ENCODE data around the gene MXRA5. TPM values are rescaled to one million over a fixed set of nuclear protein-coding genes. Genes with fewer than 3 reads are reported as not detected.

The MXRA5 gene
- total and polyA plus RNA-seq, 2 donors (not counting 3 experiments of a cell fraction or from before 2014, with no cell fraction given): not detected

DNA sequence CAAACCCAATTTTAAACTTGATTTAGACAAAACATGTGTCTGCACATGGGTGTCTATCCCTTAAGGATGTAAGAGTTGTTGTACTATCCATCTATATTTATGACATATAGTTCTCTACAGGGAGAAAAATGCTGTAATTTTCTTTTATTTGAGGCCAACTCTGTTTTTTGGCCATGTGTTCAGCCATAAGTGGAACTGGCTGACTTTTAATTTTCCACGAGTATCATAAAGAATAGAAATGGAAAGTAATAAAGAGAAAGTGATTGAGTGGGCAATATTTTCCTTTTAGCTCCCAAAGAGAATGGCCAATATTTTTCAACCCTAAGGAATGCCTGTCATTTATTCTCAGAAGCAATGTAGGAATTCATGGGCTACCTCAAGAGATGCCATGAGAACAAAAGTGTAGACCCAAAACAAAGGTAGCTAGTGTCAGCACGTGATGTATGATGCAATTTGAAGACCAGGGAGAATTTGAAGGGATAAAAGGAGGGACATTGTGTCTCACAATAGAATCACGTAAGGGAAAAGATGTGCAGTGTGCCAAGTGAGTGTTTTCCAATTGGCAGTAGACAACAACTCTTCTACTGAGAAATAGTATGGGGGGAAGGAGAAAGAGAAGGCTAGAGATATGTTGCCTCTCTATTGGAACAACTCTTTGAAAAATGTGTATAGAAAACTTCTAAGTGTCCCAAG lies 27.8 kb upstream of the MXRA5 start:
- CTCF ChIA-PET: no interaction called here
- Histone ChIP-seq H3K36me3 (ENCODE audit: control insufficient read depth in 2 of 2, extremely low read depth in 1 of 2, insufficient read depth in 2 of 2, low read length in 2 of 2) (no peaks in the 10 kb centered on the region), H3K9ac (replicated peaks; ENCODE audit: extremely low read depth, insufficient read depth, low read length) (no peak overlapping the region), H3K79me2 (ENCODE audit: control insufficient read depth, insufficient read depth, low read length) (no peaks in the 10 kb centered on the region), H3K9me3 (replicated peaks; ENCODE audit: control insufficient read depth, insufficient read depth, low read length) (no peaks in the 10 kb centered on the region), H3K27ac (ENCODE audit: insufficient read depth, low read depth, low read length) (no peak overlapping the region), H3K9me1 (replicated peaks; ENCODE audit: control insufficient read depth, extremely low read depth, insufficient read depth, low read length) (no peaks in the 10 kb centered on the region), H3K4me2 (ENCODE audit: insufficient read depth, low read length) (no peak overlapping the region), H3K4me1 (ENCODE audit: control insufficient read depth, extremely low read depth, insufficient read depth, low read length) (no peaks in the 10 kb centered on the region), H3K27me3 (ENCODE audit: control insufficient read depth in 2 of 2, insufficient read depth in 2 of 2, low read length in 2 of 2) (no peaks in the 10 kb centered on the region), H2AFZ (ENCODE audit: low read depth, low read length) (no peak overlapping the region), H3K4me3 (replicated peaks in 1 of 3; ENCODE audit: insufficient read depth in 1 of 3, low read depth in 1 of 3, low read length in 3 of 3) (no peak overlapping the region), H4K20me1 (replicated peaks; ENCODE audit: control insufficient read depth, extremely low read depth, insufficient read depth, low read length) (no peaks in the 10 kb centered on the region)
- FAIRE-seq (no peak), DNase-seq (ENCODE audit: low read depth, low spot score) (no peak)
- BruUV-seq (replicated peaks): no TSS peak
- dilution Hi-C loops (cut with MboI; ENCODE audit: extremely low pct_ligation_motif_present, low sequenced_read_pairs) (no loop called here), intact Hi-C loops (cut with micrococcal nuclease) (no loop called here)
- TF ChIP-seq MYC (IDR thresholded peaks at IDR 0.05; ENCODE audit: low read depth, low read length) (no peak), EZH2 (IDR thresholded peaks at IDR 0.05; ENCODE audit: borderline replicate concordance, low read depth, low read length, severe bottlenecking) (no peak), FOS (IDR thresholded peaks at IDR 0.05; ENCODE audit: borderline replicate concordance, insufficient read depth, low read length) (no peak), POLR2A (IDR thresholded peaks at IDR 0.05; ENCODE audit: low read depth, low read length) (no peak), GATA2 (IDR thresholded peaks at IDR 0.05; ENCODE audit: insufficient read depth, insufficient read length, low read depth, low read length) (no peak), POLR2AphosphoS5 (IDR thresholded peaks at IDR 0.05; ENCODE audit: insufficient read depth, low read depth, low read length) (no peak), JUN (IDR thresholded peaks at IDR 0.05; ENCODE audit: borderline replicate concordance, insufficient read depth, insufficient read length, low read depth) (no peak)
- TF ChIP-seq, protein P1, sequence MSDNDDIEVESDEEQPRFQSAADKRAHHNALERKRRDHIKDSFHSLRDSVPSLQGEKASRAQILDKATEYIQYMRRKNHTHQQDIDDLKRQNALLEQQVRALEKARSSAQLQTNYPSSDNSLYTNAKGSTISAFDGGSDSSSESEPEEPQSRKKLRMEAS (IDR thresholded peaks at IDR 0.05; ENCODE audit: insufficient read depth, insufficient read length): no peak
- TF ChIP-seq, protein P2, sequence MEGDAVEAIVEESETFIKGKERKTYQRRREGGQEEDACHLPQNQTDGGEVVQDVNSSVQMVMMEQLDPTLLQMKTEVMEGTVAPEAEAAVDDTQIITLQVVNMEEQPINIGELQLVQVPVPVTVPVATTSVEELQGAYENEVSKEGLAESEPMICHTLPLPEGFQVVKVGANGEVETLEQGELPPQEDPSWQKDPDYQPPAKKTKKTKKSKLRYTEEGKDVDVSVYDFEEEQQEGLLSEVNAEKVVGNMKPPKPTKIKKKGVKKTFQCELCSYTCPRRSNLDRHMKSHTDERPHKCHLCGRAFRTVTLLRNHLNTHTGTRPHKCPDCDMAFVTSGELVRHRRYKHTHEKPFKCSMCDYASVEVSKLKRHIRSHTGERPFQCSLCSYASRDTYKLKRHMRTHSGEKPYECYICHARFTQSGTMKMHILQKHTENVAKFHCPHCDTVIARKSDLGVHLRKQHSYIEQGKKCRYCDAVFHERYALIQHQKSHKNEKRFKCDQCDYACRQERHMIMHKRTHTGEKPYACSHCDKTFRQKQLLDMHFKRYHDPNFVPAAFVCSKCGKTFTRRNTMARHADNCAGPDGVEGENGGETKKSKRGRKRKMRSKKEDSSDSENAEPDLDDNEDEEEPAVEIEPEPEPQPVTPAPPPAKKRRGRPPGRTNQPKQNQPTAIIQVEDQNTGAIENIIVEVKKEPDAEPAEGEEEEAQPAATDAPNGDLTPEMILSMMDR (IDR thresholded peaks at IDR 0.05; ENCODE audit: extremely low read depth in 1 of 2, insufficient read depth in 1 of 2, low read depth in 1 of 2, low read length in 2 of 2): no peak
- POLR2A ChIA-PET: no interaction called here
